Panc1 (cell line): ENCODE measurements around the gene MSANTD1.

Source experiments
- CTCF ChIP-seq: fragments of 450-650 bp; IDR thresholded peaks from 2 replicates; pipeline ENCODE4 v1.5.1; 2017; ENCODE audit warnings: mild to moderate bottlenecking
- POLR2AphosphoS5 ChIP-seq: IDR thresholded peaks from 2 replicates; pipeline ENCODE4 v1.6.1; 2012; ENCODE audit warnings: mild to moderate bottlenecking, low read depth, low read length, moderate library complexity
- SIN3A ChIP-seq: IDR thresholded peaks from 2 replicates; pipeline ENCODE4 v1.6.1; 2012; ENCODE audit warnings: low read depth, mild to moderate bottlenecking, low read length, moderate library complexity, borderline replicate concordance; ENCODE audit not compliant: insufficient read depth
- TF ChIP-seq, protein P1 (sequence below), 2 experiments: IDR thresholded peaks; 2 replicates each; pipeline ENCODE4 v1.6.1; 2011 to 2012; ENCODE audit warnings: low read depth in 2 of 2, control low read depth in 1 of 2, low read length in 1 of 2, mild to moderate bottlenecking in 1 of 2, moderate library complexity in 1 of 2; ENCODE audit not compliant: insufficient read depth in 1 of 2

GRCh38 chr4:3250956-3251690 is 2.2 kb downstream of the MSANTD1 start:
- TF ChIP-seq CTCF: no peak
- no peak for TF ChIP-seq POLR2AphosphoS5
- TF ChIP-seq, protein P1, sequence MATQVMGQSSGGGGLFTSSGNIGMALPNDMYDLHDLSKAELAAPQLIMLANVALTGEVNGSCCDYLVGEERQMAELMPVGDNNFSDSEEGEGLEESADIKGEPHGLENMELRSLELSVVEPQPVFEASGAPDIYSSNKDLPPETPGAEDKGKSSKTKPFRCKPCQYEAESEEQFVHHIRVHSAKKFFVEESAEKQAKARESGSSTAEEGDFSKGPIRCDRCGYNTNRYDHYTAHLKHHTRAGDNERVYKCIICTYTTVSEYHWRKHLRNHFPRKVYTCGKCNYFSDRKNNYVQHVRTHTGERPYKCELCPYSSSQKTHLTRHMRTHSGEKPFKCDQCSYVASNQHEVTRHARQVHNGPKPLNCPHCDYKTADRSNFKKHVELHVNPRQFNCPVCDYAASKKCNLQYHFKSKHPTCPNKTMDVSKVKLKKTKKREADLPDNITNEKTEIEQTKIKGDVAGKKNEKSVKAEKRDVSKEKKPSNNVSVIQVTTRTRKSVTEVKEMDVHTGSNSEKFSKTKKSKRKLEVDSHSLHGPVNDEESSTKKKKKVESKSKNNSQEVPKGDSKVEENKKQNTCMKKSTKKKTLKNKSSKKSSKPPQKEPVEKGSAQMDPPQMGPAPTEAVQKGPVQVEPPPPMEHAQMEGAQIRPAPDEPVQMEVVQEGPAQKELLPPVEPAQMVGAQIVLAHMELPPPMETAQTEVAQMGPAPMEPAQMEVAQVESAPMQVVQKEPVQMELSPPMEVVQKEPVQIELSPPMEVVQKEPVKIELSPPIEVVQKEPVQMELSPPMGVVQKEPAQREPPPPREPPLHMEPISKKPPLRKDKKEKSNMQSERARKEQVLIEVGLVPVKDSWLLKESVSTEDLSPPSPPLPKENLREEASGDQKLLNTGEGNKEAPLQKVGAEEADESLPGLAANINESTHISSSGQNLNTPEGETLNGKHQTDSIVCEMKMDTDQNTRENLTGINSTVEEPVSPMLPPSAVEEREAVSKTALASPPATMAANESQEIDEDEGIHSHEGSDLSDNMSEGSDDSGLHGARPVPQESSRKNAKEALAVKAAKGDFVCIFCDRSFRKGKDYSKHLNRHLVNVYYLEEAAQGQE (IDR thresholded peaks at IDR 0.05; ENCODE audit: insufficient read depth in 1 of 2, low read depth in 2 of 2, low read length in 1 of 2): no peak
- no peak for TF ChIP-seq SIN3A
